Stimulated activated CD8-positive, alpha-beta memory T cell treated with anti-CD3 and anti-CD28 coated beads, Interleukin-15, amount 100 ng/mL, for 4 hours (primary cell): ENCODE results near the gene CRYBG3.
"Not testable (repeated sequence)": the region's sequence is repeated elsewhere in the genome, so short reads cannot be mapped to it uniquely, and the experiment has no call there.

Experiments used
- DNase-seq, 2 donors: peaks; one replicate each; pipeline ENCODE4 v3.0.0-alpha.2; 2020; ENCODE audit warnings: low read depth in 2 of 2

CRYBG3 gene

GRCh38 chr3:97821774-97822358 is at the start of gene CRYBG3:
Gene CRYBG3 (plus strand): TSS chr3:97822011. CDS start chr3:97822207, 196 bp downstream.
- peak; percentile 57 to 68 for DNase-seq

DNA sequence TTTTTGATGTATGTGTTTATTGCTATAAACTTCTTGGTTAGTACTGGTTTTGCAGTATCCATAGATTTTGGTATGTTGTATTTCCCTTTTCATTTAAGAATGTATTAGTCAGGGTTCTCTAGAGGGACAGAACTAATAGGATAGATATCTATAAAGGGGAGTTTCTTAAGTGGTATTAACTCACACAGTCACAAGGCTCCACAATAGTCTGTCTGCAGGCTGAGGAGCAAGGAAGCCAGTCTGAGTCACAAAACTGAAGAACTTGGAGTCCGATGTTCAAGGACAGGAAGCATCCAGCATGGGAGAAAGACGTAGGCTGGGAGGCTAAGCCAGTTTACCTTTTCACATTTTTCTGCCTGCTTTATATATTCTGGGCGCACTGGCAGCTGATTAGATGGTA is 48.9 kb upstream of the CRYBG3 start:
- no peak for DNase-seq

DNA sequence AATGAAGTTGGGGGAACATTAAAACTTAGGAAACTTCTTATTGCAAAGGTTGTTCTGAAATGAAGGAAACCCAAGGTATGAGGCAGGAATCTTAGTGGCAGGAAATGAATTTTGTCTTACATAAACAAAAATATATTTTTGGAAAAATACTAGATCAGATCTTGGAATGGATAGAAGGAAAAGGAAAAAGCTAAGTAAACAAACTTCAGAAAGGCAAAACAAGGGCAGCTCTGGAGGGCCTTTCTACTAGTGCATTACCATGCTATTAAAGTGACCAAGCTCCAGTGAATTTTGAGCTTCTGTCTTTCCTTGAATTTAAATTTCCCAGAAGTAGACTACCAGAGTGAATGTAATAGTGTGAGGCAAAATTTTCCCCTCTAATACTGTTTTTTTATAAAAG is 43.7 kb upstream of the CRYBG3 start:
- DNase-seq, result no peak

GRCh38 chr3:97793420-97794019 is 28.3 kb upstream of the CRYBG3 start:
- no peak for DNase-seq

- no peak for DNase-seq
Measured at GRCh38 chr3:97795951-97796350, 25.9 kb upstream of the CRYBG3 start.

GRCh38 chr3:97804471-97804870 is 17.3 kb upstream of the CRYBG3 start:
- DNase-seq, result no peak

- no peak for DNase-seq
Measured at GRCh38 chr3:97810779-97811390, 10.9 kb upstream of the CRYBG3 start.

GRCh38 chr3:97815149-97815917 is 6.5 kb upstream of the CRYBG3 start:
- peak; percentile 4 to 9 for DNase-seq

GRCh38 chr3:97816811-97817210 is 5.0 kb upstream of the CRYBG3 start:
- no peak for DNase-seq

DNA sequence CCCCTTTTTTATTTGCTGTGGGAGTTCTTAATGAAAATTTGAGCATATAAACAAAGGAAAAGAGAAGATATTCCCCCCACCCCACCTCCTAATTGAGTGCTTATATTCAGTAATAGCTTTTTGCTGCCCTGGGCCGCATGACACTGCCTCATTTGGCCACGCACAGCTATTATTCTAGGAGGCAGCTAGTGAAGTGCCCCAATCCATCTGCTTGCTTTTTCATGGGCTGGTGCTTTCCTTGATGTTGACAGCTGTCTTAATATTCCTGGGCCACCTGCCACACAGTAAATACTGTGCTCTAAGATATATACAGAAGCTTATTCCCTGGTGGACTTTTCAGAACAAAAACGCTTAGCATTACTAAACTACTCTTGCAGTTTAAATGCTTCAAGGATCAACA is 3.8 kb upstream of the CRYBG3 start:
- DNase-seq, result no peak

DNA sequence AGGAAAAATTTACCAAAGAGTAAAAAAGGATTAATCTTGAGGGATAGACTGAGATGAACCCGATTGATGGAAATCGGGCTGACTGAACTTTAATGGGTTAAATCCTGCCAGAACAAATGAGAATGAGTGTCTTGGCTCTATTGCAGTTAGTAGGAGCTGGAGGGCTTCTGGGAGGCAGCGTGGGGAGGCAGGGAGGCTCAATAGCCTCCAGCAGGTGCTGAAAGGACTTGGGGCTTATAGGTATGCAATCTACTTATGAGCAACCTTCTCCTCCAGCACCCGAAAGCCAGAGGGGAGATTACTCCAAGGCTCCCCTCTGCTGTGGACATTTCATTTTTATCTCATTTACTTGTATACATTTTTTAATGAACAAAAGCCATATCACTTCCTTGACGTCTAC is 1.0 kb upstream of the CRYBG3 start:
- no peak for DNase-seq

GRCh38 chr3:97821287-97821773 is 481 bp upstream of the CRYBG3 start:
- DNase-seq, result peak in 1 of 2 donors; percentile 10

DNA sequence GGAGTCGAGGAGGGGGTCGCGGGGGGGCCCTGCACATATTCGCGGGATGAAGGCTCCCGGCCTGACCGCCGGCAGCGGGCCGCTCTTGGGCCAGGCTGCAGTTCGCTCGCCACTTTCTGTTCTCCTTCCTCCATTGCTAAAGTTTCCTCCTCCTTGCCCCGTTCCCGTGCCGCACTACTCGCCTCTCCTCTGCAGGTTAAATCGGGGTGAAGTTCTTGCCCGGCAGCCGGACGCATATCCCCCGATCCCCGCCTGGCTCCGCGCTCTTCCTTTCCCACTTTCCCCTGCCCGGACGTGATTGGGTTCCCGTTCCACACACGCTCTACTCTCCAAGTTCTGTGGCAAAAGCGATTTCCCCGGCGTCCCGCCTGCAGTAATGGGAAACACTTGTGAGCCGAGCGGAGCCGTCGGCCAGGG is 556 bp downstream of the CRYBG3 start:
- DNase-seq, result no peak

GRCh38 chr3:97823046-97824004 is 1.5 kb downstream of the CRYBG3 start:
- no peak for DNase-seq

DNA sequence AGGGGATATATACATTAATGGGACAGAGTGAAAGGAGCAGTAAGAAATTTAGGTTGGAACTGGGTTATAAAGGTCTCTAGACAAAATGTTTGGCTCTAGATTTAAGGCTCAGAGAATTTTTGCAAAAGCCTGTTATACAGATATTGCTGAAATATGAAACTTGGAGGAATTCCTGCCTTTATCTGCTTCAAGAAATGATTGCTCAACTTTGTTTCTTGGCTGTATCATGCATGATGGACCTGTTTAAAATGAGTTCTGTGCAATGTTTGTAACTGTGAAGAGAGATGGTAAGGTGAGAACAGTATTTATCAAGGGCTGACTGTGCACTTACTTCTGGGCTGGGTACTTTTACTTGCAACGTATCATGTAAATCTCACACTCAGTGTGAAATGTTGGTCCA is 3.3 kb downstream of the CRYBG3 start:
- DNase-seq, result no peak

DNA sequence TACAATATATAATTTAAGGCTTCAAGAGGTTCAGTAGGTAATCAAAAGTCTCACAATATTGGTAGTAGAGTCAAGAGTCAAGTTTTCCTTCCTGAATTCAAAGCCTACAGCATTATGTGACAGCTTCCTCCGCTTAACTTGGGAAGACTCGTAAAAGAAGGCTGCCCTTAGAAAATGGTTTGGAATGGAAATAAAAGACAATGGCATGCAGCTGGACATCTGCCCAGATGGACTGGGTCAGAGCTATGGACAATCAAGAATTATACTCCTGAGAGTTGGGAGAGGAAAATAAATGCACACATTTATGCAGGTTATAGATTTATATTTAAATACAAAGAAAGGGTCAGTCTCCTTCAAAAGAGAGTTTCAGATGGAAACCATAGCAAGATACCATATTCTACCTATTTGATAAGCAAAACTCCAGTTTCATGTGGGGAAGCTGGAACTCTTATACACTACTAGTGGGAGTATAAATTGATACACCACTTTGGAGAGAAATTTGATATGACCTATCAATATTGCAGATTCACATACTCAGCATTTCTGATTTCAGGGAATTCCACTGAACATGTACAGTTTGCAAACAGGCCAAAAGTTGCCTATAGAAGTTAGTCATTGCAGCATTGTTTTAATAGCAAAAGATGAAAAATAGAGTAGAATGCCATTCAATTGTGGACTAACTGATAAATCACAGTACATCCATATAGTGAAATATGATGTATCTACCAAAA is 6.1 kb downstream of the CRYBG3 start:
- DNase-seq, result no peak

- no peak for DNase-seq
Measured at GRCh38 chr3:97829198-97829597, 7.4 kb downstream of the CRYBG3 start.

- DNase-seq, result no peak
Measured at GRCh38 chr3:97830638-97831037, 8.8 kb downstream of the CRYBG3 start.

DNA sequence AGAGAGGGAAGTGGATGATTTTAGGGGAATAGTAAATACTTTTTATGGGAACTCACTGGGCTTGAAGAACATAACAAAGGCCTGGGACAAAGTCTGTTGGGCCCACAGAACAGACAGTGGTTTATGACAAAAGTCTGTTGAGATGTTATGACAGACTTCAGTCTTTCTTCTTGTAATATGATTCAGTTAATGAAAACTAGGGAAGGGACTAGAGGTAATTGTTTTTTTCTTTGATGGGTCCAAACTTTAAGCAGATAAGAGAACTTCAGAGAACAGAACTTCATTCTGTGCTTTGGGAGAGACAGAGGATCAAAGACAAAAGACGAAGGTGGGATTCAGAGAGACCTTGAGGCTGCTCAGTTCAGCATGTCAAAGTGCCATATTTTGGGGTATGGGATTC is 9.3 kb downstream of the CRYBG3 start:
- DNase-seq, result no peak

DNA sequence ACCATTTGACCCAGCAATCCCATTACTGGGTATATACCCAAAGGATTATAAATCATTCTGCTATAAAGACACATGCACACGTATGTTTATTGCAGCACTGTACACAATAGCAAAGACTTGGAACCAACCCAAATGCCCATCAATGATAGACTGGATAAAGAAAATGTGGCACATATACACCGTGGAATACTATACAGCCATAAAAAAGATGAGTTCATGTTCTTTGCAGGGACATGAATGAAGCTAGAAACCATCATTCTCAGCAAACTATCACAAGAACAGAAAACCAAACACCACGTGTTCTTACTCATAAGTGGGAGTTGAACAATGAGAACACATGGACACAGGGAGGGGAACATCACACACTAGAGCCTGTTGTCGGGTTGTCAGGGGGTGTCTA is 11.4 kb downstream of the CRYBG3 start:
- not testable (repeated sequence) for DNase-seq

DNA sequence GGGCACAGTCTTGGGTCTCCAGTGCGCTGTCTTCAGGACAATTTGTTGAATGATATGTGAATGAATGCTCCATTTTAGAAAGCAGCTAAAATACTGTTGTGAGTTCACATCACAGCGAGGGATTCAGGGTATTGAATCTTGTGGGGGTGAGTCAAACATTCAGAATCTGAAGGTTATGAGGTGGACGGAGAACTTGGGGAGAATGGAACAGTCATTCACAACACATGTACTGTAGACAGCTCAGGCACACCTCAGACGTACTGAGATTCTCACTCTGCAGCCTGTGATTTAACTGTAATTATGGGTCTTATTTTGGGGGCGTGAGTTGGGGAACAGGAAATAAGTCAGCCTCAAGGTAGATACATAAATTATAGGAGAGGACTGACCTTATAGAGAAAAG is 13.9 kb downstream of the CRYBG3 start:
- no peak for DNase-seq
